Hippocampal formation (tissue), 2 donors: ENCODE results near the gene PTPRM.

Source experiments
- DNase-seq, 2 donors: peaks; one replicate each; lab custom pipeline; 2025; lab: John Stamatoyannopoulos, UW

PTPRM gene

DNA sequence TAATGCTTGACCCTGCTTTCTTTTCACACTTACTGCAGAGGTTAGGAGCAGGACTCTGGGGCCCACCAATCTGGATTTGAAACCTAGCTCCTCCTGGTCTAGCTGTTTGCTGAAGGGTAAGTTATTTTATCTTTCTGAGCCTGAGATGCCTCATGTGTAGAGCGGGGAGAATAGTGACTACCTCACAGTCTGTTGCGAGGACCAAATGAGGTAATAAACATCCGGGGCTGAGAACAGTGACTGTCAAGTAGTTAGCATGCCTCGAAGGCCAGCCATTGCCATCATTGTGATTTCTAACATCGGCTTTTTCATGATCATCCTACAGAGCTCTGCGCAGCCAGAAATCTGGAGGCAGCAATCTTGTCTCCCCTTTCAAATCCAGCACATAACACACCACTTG, 32.9 kb downstream of the PTPRM start:
- DNase-seq = no peak

DNA sequence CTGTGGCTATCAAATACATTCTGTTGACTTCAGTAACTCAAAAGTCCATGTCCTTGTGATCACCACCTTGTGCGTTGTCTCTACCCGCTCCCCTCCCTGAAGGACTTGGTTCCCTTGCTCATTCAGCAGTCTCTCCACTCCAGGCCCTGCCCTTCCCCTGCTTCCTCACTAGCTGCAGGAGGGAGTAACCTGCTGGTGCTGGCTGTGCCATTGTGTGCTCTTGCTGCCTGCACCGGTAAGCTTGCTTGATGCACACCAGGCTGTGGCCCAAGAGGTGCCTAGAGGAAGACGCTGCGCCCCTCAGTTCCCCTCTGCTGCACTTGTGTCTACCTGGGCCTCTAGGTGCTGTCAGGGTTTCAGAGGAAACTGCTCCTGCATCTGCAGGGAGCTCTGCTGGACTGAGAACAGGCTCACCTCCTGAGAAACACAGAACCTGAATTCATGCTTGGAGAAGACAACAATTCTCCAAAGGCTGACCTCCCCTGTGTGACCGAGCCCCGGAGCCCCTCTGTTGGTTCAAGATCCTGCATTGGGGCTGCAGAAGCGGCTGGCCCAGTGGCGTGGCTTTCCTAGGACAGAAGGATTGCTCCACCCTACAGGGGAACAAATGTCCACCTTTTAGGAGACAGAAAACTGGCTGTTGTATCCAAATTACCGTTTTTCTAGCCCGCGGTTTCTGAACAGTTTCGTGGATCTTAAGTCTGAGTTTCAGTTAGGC, 33.6 kb downstream of the PTPRM start:
- DNase-seq = no peak

DNA sequence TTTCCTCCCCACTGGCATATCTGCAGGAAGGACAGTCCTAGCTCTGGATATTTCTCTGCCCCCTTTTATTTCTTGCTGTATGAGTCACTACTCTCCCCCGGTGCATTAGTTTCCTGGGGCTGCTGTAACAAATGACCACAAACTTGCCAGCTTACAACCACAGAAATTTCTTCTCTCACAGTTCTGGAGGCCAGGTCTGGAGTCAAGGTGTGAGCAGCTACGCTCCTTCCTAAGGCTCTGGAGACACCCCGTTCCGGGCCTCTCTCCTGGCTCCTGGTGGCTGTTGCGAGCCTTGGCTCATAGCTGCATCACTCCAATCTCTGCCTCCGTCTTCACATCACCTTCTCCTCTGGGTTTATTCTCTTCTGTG, 34.1 kb downstream of the PTPRM start:
- DNase-seq = no peak

GRCh38 chr18:7601936-7602335, 34.8 kb downstream of the PTPRM start:
- no peak for DNase-seq

DNA sequence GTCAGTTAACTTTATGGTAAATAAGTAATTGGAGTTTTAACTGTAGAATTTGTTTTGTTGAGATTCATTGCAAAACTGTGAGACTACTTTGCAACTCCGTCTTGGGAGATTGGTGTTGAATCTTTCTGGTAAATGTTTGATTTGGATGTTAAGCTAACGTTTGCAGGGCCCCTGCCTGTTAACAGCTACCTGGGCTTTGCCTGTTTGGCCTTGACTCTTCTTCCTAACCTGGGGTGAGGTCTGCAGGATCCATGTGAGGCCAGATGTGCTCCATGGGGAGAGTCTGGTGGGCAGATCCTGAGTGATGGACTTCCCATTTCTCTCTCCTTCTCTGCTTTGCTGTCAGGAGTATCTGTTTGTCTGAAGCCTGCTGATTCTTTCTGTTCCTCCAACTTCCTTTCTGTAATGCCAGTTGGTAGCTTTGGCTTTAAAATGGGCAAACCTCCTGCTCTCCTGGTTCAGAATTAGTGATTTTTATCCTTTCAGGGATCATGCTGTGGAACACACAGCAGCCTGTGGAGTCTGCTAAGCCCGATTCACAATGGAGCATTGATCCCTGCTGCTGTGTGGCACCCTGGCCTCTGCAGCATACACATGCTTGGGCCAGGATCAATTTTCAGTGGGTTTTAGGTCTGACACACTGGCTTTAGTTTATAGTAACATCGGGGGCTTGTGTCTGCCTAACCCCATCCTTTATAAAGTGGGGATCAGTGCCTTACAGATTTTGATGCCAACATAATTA, 36.3 kb downstream of the PTPRM start:
- DNase-seq = no peak

DNA sequence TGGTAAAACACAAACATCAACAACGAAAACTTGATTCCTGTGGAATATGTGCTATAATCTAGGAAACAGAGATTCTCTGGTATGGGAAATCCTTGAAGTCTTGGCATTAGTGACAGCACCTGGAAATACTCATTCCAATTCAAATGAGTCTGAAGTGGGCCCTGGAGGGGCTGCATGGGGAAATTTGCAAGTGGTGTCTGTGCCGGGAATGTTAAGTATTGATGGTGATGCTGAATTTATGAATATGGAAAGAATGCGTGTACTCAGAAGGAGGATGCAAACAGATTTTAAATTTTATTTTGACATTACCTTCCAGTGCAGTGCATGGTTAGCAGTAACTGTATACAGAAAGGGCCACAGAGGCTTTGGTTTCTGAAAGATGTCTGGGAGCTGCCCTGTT, 37.2 kb downstream of the PTPRM start:
- no peak for DNase-seq

DNA sequence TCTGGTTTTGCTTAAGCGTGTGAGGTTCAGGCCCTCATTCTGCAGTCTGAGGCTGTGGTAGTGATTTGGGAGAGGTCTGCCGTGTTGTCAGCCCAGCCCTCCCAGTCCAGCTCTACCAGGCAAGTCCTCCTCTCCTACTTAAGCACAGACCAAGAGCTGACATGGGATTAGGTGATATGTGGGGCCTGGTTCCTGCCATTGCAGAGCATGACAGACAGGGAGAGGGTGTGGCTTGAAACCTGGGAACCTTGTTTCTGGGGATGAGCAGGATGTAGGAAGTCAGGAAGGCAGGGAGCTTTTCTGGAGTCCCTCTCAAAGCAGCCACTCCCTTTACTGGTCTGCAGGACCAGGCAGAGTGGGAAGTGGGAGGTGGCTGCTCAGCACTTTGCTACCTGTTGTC, 38.6 kb downstream of the PTPRM start:
- DNase-seq = no peak

DNA sequence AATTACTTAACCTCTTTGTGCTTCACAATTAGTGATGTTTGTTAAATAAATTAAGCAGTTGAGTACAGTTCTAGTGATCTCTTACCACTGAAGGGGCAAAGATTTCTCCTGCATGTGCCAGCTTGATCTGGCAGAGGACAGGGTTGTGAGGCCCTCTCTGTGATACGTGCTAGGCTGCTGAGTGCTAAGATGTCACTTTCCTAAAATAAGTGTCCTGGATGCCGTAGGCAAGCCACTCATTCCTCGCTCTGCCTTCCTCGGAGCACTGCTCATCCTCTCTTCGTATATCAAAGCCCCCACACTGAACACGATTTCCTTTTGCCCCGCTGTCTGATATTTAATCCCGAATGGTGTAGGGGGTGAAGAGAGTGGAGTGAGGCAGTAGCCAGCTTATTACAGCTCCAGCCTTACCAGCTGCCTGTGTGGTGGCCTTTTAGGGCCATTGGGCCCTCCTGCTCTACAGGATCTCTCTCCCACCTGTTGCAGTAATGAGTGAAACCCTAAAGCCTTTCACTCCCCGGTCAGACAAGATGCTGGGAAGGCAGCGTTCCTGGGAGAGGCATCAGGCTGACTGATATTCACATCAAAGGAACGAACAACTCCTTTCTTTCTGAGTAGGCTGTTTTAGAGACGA, 40.5 kb downstream of the PTPRM start:
- no peak for DNase-seq

DNA sequence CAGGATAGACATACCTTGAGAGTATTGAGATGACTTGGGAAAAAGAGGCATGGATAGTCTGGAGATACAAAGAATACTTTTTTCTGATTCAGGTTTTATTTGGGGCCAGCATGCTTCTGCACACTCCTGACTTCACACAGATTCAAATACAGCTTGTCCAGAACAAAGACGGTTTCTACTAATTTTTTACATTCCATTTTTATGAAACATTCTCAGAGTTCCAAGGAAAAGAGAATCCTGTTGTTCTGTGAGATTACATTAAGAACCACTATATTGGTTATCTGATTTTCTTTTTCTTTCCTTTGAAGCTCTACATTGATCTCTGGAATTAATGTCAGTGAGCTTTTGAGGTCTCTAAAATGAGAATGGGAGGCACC, 41.0 kb downstream of the PTPRM start:
- no peak for DNase-seq

DNA sequence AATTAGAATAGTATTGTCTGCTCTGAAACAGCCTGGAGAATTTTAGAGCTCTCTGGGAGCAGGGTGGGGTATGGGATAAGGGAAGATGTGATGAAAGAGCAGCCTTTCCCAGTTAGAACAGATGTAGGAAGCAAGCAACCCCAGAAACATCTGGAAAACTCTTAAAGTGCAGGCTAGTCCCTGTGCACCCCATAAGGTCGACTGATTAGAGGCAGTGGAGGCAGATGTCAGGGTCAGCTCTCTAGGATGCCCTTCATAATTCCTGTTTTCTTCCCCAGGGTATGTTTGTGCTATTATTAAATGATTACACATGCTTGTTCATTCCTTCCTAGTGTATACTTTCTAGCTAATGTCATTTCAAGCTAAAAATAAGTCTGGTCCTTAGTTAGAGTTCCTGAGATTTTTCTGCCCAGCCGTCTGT, 41.7 kb downstream of the PTPRM start:
- DNase-seq = no peak

GRCh38 chr18:7609617-7610016, 42.5 kb downstream of the PTPRM start:
- no peak for DNase-seq

GRCh38 chr18:7614042-7614441, 46.9 kb downstream of the PTPRM start:
- no peak for DNase-seq

- no peak for DNase-seq
These were observed 48.7 kb downstream of the PTPRM start for GRCh38 chr18:7615840-7616239.

DNA sequence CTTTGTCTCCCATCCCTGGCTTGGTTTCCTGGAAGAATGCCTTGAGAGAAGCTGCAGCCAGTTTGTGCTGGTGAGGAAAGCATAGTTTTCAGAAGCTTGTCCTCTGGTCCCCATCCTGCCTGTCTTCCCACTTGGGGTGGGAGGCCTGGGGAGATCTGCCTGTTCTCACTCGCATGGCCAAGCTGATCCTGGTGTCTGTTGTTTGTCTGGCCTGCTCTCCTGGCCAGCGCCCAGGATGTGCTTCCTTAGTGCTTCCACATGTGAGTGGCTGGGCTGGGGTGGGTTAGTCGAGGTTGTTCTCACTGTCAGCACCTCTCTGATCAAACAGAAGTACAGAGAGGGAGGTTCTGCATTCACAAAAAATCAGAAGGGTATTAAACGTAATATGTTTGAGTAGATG, 49.5 kb downstream of the PTPRM start:
- DNase-seq = no peak

GRCh38 chr18:7617738-7618422, 50.8 kb downstream of the PTPRM start:
- no peak for DNase-seq

DNA sequence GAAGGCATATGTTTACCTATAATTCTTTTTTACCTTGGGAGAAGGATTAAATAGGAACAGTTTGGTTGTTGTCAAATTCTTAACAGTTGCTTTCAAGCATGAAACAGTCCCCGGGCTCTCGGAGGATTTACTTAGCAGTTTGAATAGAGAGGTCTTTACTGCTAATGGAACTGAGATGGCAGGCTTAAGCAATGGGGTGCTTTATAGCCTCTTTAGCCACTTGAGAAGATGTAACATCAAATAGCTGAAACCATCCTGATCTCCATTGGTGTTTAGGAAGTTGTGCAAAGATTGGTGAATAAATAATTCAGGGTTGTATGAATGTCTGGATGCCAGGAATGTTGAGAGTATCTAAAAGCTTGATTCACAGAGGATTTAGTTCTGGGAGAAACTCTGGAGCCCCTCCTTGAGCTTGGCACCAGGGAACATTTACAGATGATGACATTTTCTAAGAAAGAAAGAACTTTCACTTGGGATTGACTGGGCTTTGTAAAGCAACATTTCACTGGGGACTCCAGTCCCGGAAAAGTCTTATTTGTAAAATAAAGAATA, 51.9 kb downstream of the PTPRM start:
- DNase-seq = no peak

DNA sequence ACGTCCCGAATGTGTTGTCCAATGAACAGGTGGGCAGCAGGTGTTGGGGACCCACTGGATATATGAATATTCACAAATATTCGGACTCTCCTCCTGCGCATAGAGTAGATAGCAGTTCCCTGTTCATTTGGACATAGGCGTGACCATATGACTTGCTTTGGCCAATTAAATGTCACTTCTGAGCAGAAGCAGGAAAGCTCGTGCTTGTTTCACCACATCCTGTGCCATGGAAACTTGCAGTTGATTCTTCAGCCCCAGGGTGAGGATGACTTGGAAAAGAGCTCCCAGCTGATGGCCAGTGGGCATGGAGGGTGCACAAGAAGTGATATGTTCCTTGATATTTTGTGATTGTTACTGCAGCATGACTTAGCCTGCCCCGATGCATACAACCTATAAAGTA, 52.6 kb downstream of the PTPRM start:
- DNase-seq = no peak

- DNase-seq = no peak
These were observed 55.6 kb downstream of the PTPRM start for GRCh38 chr18:7622721-7623120.

GRCh38 chr18:7623681-7624080, 56.6 kb downstream of the PTPRM start:
- DNase-seq = no peak

DNA sequence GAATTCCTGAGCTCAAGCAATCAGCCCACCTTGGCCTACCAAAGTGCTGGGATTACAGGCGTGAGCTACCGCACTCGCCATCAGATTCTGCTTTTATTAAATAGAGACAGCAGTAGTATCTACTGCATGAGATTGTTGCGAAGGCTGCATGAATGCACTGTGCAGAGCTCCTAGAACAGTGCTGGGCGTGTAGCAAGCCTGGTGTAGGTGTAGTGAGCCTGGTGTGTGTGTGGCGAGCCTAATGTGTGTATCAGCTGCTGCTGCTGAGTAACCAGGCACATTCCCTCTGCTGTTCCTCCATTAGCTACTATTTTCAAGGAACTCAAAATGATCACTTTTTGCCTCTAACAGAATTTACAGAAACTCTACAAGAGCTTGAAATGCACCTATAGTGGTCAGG, 57.6 kb downstream of the PTPRM start:
- no peak for DNase-seq

- DNase-seq = no peak
These were observed 59.2 kb downstream of the PTPRM start for GRCh38 chr18:7626175-7626921.
